ENCODE data around the gene RGL3. TPM values are rescaled to one million over a fixed set of nuclear protein-coding genes. Genes with fewer than 3 reads are reported as not detected.

The RGL3 gene
- total and polyA plus RNA-seq, 9 of the 15 experiments (the other 6 are each of a cell fraction or from before 2014, with no cell fraction given) = 0.12 to 0.61 (median 0.32) TPM; not detected in 4

GRCh38 chr19:11373885-11374432 is 45.2 kb downstream of the RGL3 start (continued):
- no peak for TF ChIP-seq AFF4 (CRISPR knock-in tag; IDR thresholded peaks at IDR 0.05)
- no peak for TF ChIP-seq ZC3H11A (IDR thresholded peaks at IDR 0.05; ENCODE audit: low read depth, low read length)
- TF ChIP-seq, protein P1, sequence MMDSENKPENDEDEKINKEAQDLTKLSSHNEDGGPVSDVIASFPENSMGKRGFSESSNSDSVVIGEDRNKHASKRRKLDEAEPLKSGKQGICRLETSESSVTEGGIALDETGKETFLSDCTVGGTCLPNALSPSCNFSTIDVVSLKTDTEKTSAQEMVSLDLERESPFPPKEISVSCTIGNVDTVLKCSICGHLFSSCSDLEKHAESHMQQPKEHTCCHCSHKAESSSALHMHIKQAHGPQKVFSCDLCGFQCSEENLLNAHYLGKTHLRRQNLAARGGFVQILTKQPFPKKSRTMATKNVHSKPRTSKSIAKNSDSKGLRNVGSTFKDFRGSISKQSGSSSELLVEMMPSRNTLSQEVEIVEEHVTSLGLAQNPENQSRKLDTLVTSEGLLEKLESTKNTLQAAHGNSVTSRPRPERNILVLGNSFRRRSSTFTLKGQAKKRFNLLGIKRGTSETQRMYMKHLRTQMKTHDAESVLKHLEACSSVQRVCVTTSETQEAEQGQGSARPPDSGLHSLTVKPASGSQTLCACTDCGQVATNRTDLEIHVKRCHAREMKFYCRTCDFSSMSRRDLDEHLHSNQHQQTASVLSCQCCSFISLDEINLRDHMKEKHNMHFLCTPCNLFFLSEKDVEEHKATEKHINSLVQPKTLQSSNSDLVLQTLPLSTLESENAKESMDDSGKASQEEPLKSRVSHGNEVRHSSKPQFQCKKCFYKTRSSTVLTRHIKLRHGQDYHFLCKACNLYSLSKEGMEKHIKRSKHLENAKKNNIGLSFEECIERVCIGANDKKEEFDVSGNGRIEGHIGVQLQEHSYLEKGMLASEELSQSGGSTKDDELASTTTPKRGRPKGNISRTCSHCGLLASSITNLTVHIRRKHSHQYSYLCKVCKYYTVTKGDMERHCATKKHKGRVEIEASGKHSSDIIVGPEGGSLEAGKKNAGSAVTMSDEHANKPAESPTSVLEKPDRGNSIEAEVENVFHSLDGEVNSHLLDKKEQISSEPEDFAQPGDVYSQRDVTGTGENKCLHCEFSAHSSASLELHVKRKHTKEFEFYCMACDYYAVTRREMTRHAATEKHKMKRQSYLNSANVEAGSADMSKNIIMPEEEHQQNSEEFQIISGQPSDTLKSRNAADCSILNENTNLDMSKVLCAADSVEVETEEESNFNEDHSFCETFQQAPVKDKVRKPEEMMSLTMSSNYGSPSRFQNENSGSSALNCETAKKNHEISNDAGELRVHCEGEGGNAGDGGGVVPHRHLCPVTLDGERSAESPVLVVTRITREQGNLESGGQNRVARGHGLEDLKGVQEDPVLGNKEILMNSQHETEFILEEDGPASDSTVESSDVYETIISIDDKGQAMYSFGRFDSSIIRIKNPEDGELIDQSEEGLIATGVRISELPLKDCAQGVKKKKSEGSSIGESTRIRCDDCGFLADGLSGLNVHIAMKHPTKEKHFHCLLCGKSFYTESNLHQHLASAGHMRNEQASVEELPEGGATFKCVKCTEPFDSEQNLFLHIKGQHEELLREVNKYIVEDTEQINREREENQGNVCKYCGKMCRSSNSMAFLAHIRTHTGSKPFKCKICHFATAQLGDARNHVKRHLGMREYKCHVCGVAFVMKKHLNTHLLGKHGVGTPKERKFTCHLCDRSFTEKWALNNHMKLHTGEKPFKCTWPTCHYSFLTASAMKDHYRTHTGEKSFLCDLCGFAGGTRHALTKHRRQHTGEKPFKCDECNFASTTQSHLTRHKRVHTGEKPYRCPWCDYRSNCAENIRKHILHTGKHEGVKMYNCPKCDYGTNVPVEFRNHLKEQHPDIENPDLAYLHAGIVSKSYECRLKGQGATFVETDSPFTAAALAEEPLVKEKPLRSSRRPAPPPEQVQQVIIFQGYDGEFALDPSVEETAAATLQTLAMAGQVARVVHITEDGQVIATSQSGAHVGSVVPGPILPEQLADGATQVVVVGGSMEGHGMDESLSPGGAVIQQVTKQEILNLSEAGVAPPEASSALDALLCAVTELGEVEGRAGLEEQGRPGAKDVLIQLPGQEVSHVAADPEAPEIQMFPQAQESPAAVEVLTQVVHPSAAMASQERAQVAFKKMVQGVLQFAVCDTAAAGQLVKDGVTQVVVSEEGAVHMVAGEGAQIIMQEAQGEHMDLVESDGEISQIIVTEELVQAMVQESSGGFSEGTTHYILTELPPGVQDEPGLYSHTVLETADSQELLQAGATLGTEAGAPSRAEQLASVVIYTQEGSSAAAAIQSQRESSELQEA (IDR thresholded peaks at IDR 0.05; ENCODE audit: low read depth) = no peak
- no peak for TF ChIP-seq NEUROD1 (IDR thresholded peaks at IDR 0.05; ENCODE audit: borderline replicate concordance, low read depth, low read length, partially characterized antibody)
